Esophagus squamous epithelium (tissue), 5 donors: ENCODE results near the gene ZNF143. TPM values are rescaled to one million over a fixed set of nuclear protein-coding genes. Genes with fewer than 3 reads are reported as not detected.
"Not testable (repeated sequence)": the region's sequence is repeated elsewhere in the genome, so short reads cannot be mapped to it uniquely, and the experiment has no call there.

Experiments used
- DNase-seq: peaks from one replicate; lab custom pipeline; 2025; lab: John Stamatoyannopoulos, UW
- H3K27ac ChIP-seq, 4 donors: fragments of 200-600 bp; sonication (generic); one replicate each; pipeline ENCODE4 v1.5.1; 2016 to 2019; ENCODE audit warnings: mild to moderate bottlenecking in 1 of 4
- H3K27me3 ChIP-seq, 4 donors: fragments of 200-600 bp; sonication (generic); 1 replicate in 3 of 4; 2 replicates in 1 of 4; pipeline versions ENCODE4 v1.5.1 to v1.6.0; 2017 to 2021; ENCODE audit warnings: antibody characterized with exemption in 1 of 4
- H3K36me3 ChIP-seq, 3 donors: fragments of 200-600 bp; sonication (generic); one replicate each; pipeline ENCODE4 v1.5.1; 2016 to 2019
- H3K4me1 ChIP-seq, 3 donors: fragments of 200-600 bp; sonication (generic); one replicate each; pipeline ENCODE4 v1.5.1; 2017 to 2019
- H3K4me3 ChIP-seq, 4 donors: fragments of 200-600 bp; sonication (generic); 1 replicate in 3 of 4; 2 replicates in 1 of 4; pipeline ENCODE4 v1.5.1; 2016 to 2019; ENCODE audit warnings: mild to moderate bottlenecking in 2 of 4, moderate library complexity in 1 of 4
- H3K9me3 ChIP-seq, 3 donors: fragments of 200-600 bp; sonication (generic); one replicate each; pipeline ENCODE4 v1.5.1; 2016 to 2019
- POLR2A ChIP-seq, 4 donors: fragments of 450-650 bp; IDR thresholded peaks; one replicate each; pipeline ENCODE4 v1.6.1; 2017; ENCODE audit warnings: antibody characterized with exemption in 4 of 4, mild to moderate bottlenecking in 4 of 4, moderate library complexity in 3 of 4
- WGBS, 2 donors: methylation state at CpG; one replicate each; pipeline ENCODE4 v1.1.5; 2018; 5-methylcytosine and 5-hydroxymethylcytosine counted together
- intact Hi-C: fragments of 100-400 bp; cut with DNase I; formaldehyde crosslinking; loops from one replicate; pipeline ENCODE4 v1.15.0; 2022
- total RNA-seq, 4 donors: library from RNA; depleted of rRNA; stranded (reverse); fragments of >200 nt; gene quantifications; one replicate each; pipeline ENCODE4 v1.1.0, GENCODE V29; 2016
- TF ChIP-seq, protein P1 (sequence below), 6 experiments: fragments of 450-650 bp in 4 of 6; fragments of 200-600 bp in 2 of 6; sonication (generic) in 2 of 6; IDR thresholded peaks; one replicate each; pipeline ENCODE4 v1.5.1; 2016 to 2019; ENCODE audit warnings: antibody characterized with exemption in 6 of 6, mild to moderate bottlenecking in 4 of 6, moderate library complexity in 4 of 6
- donor health status: DM: yes; HTN: yes; CAD: no.

Gene ZNF143
- total RNA-seq: 10 to 100 TPM in 3 of 4 donors, 1 to 10 TPM in 1; 9.7 to 26.1 (median 16.6) TPM

GRCh38 chr11:9460322-9461062 is at the start of gene ZNF143:
TSS of gene ZNF143 (plus strand) at chr11:9461012. CDS start at chr11:9471309, 10,297 bp downstream.
- H3K4me3 ChIP-seq: peak within 1 kb of the TSS; percentile 66 to 99 (median 85)
- whole genome bisulfite sequencing, 2 donors: 0 to 1% methylated on average over 13 to 26 of the region's 45 CpGs
- DNase-seq: peak; percentile 99
- H3K9me3 ChIP-seq: no peaks in the 10 kb centered on the region
- H3K27ac ChIP-seq: peak within 1 kb of the TSS; percentile 97 to 100 (median 98)
- intact Hi-C loops: no loop called here
- H3K36me3 ChIP-seq: no peaks in the 10 kb centered on the region
- TF ChIP-seq POLR2A (IDR thresholded peaks at IDR 0.05): peak in 3 of 4 donors; percentile 83 to 98 (median 95)
- TF ChIP-seq, protein P1, sequence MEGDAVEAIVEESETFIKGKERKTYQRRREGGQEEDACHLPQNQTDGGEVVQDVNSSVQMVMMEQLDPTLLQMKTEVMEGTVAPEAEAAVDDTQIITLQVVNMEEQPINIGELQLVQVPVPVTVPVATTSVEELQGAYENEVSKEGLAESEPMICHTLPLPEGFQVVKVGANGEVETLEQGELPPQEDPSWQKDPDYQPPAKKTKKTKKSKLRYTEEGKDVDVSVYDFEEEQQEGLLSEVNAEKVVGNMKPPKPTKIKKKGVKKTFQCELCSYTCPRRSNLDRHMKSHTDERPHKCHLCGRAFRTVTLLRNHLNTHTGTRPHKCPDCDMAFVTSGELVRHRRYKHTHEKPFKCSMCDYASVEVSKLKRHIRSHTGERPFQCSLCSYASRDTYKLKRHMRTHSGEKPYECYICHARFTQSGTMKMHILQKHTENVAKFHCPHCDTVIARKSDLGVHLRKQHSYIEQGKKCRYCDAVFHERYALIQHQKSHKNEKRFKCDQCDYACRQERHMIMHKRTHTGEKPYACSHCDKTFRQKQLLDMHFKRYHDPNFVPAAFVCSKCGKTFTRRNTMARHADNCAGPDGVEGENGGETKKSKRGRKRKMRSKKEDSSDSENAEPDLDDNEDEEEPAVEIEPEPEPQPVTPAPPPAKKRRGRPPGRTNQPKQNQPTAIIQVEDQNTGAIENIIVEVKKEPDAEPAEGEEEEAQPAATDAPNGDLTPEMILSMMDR (IDR thresholded peaks at IDR 0.05): peak in 1 of 6 experiments; percentile 26
- peaks cover 4 to 38% (median 8%) of the 10 kb centered on the region in 3 donors for H3K4me1 ChIP-seq
- H3K27me3 ChIP-seq: no peaks in the 10 kb centered on the region

- no peak for TF ChIP-seq POLR2A (IDR thresholded peaks at IDR 0.05)
- TF ChIP-seq, protein P1 (IDR thresholded peaks at IDR 0.05): no peak
- Histone ChIP-seq H3K36me3 (peaks cover 0 to 100% (median 62%) of the 10 kb centered on the region in 3 donors), H3K4me1 (no peaks in the 10 kb centered on the region), H3K4me3 (no peak overlapping the region), H3K9me3 (no peaks in the 10 kb centered on the region), H3K27ac (no peak overlapping the region), H3K27me3 (no peaks in the 10 kb centered on the region)
- WGBS, 2 donors: 100% methylated on average over 1 of the region's 1 CpG
- DNase-seq: no peak
- intact Hi-C loops: no loop called here
Observed at GRCh38 chr11:9428706-9429105, 32.1 kb upstream of the ZNF143 start.

DNA sequence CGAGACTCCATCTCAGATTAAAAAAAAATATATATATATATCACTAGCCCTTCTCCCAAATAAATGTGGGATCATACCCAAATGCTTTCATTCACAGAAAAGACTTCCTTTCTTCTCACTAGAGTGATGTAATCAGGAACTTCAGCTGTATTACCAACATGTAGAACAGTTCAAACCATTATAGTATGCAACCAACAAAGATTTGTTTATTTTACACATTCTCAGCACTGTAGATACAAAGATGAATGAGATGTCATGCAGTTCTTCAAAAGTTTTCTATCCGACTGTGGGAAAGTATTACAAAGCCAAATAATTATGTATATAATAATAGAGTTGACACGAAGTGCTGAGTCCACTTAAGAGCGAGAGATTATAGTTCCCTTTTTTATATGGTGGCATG is 22.2 kb upstream of the ZNF143 start:
- H3K36me3 ChIP-seq: peaks cover 18 to 100% (median 48%) of the 10 kb centered on the region in 3 donors
- intact Hi-C loops: no loop called here
- no peaks in the 10 kb centered on the region for H3K9me3 ChIP-seq
- no peaks in the 10 kb centered on the region for H3K4me1 ChIP-seq
- no peak overlapping the region for H3K4me3 ChIP-seq
- 70 to 83% methylated on average over 4 of the region's 4 CpGs for WGBS, 2 donors
- TF ChIP-seq, protein P1 (IDR thresholded peaks at IDR 0.05): no peak
- TF ChIP-seq POLR2A (IDR thresholded peaks at IDR 0.05): no peak
- H3K27ac ChIP-seq: no peak overlapping the region
- H3K27me3 ChIP-seq: no peaks in the 10 kb centered on the region
- DNase-seq: no peak

GRCh38 chr11:9446230-9446629 is 14.6 kb upstream of the ZNF143 start:
- Histone ChIP-seq H3K9me3 (no peaks in the 10 kb centered on the region), H3K4me3 (no peak overlapping the region), H3K27ac (no peak overlapping the region), H3K27me3 (no peaks in the 10 kb centered on the region), H3K36me3 (peaks cover 12 to 66% (median 34%) of the 10 kb centered on the region in 3 donors), H3K4me1 (no peaks in the 10 kb centered on the region)
- no peak for TF ChIP-seq POLR2A (IDR thresholded peaks at IDR 0.05)
- TF ChIP-seq, protein P1 (IDR thresholded peaks at IDR 0.05): no peak
- intact Hi-C loops: no loop called here
- DNase-seq: no peak
- WGBS, 2 donors: 80 to 85% methylated on average over 4 of the region's 4 CpGs

DNA sequence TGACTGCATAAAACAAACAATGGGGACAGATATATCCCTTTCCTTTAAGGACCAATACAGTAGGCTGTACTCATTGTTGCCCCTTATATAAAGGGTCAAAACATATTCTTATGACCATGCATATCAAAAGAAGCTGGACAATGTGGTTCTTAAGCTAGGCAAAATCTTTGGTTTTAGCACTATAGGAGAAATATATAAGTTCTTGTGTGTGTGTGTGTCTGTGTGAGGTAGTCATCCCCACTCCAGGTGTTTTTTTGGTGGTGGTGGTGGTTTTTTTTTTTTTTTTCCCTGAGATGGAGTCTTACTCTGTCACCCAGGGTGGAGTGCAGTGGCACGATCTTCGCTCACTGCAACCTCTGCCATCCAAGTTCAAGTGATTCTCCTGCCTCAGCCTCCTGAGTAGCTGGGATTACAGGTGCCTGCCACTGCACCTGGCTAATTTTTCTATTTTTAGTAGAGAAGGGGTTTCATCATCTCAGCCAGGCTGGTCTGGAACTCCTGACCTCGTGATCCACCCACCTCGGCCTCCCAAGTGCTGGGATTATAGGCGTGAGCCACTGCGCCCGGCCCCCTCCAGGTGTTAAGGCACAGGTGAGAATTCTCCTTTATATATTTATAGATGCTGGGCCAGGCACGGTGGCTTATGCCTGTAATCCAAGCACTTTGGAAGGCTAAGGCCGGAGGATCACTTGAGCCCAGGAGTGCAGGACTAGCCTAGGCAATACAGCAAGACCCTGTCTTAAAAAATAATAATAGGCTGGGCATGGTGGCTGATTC is 12.0 kb upstream of the ZNF143 start:
- no peaks in the 10 kb centered on the region for H3K4me1 ChIP-seq
- WGBS, 2 donors: 93 to 96% methylated on average over 2 to 7 of the region's 9 CpGs
- no peak for TF ChIP-seq POLR2A (IDR thresholded peaks at IDR 0.05)
- TF ChIP-seq, protein P1 (IDR thresholded peaks at IDR 0.05): no peak
- no peaks in the 10 kb centered on the region for H3K9me3 ChIP-seq
- no peak overlapping the region for H3K27ac ChIP-seq
- no peak for DNase-seq
- H3K4me3 ChIP-seq: no peak overlapping the region
- no peaks in the 10 kb centered on the region for H3K27me3 ChIP-seq
- intact Hi-C loops: no loop called here
- H3K36me3 ChIP-seq: peaks cover 0 to 41% (median 13%) of the 10 kb centered on the region in 3 donors

DNA sequence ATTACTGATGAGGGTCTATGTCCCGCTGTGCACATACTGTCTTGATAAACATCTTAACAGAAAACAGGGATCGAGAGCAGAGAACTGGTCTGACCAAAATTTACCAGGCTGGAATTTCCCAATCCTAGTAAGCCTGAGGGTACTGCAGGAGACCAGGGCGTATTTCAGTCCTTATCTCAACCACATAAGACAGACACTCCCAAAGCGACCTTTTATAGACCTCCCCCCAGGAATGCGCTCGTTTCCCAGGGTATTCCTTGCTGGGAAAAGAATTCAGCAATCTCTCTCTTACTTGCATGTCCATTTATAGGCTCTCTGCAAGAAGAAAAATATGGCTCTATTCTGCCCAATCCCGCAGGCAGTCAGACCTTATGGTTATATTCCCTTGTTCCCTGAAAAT is 8.8 kb upstream of the ZNF143 start:
- 90 to 93% methylated on average over 7 of the region's 7 CpGs for WGBS, 2 donors
- peaks cover 0 to 11% (median 0%) of the 10 kb centered on the region in 3 donors for H3K36me3 ChIP-seq
- intact Hi-C loops, H3K27ac ChIP-seq, H3K4me3 ChIP-seq, H3K27me3 ChIP-seq, H3K4me1 ChIP-seq, DNase-seq, H3K9me3 ChIP-seq: not testable (repeated sequence)
